GM10266 (cell line): ENCODE results near the gene C2orf69.

ENCODE experiments used
- DNase-seq: peaks from one replicate; pipeline ENCODE4 v3.0.0; 2012; ENCODE audit errors: extremely low spot score
- TF ChIP-seq, protein P1 (sequence below): IDR thresholded peaks from 2 replicates; pipeline ENCODE4 v1.5.1; 2012; ENCODE audit warnings: mild to moderate bottlenecking, low read depth; ENCODE audit not compliant: control insufficient read depth, insufficient read depth; ENCODE audit errors: missing control alignments

Gene C2orf69

GRCh38 chr2:199874209-199874608 is 36.9 kb upstream of the C2orf69 start:
- no peak for DNase-seq
- TF ChIP-seq, protein P1, sequence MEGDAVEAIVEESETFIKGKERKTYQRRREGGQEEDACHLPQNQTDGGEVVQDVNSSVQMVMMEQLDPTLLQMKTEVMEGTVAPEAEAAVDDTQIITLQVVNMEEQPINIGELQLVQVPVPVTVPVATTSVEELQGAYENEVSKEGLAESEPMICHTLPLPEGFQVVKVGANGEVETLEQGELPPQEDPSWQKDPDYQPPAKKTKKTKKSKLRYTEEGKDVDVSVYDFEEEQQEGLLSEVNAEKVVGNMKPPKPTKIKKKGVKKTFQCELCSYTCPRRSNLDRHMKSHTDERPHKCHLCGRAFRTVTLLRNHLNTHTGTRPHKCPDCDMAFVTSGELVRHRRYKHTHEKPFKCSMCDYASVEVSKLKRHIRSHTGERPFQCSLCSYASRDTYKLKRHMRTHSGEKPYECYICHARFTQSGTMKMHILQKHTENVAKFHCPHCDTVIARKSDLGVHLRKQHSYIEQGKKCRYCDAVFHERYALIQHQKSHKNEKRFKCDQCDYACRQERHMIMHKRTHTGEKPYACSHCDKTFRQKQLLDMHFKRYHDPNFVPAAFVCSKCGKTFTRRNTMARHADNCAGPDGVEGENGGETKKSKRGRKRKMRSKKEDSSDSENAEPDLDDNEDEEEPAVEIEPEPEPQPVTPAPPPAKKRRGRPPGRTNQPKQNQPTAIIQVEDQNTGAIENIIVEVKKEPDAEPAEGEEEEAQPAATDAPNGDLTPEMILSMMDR: no peak

DNA sequence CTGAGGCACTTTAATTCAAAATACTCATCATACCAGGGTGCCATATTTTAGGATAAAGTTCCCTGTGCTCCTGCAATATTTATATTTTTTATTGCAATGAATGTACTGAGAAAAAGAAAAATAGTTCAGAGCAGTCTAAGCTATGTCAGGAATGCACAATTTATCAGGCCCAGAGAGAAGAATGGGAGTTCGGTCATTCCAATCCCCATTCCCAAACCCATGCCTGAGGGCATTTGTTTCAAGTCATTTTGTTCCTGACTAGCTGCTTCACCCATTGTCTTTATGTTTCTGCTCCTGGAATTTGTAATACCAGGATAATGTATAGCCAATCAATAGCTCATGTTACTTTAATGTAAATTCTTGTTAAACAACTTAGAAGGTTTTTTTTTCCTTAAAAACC is 35.7 kb upstream of the C2orf69 start:
- TF ChIP-seq, protein P1: no peak
- no peak for DNase-seq

GRCh38 chr2:199882667-199883066 is 28.4 kb upstream of the C2orf69 start:
- TF ChIP-seq, protein P1: no peak
- no peak for DNase-seq

DNA sequence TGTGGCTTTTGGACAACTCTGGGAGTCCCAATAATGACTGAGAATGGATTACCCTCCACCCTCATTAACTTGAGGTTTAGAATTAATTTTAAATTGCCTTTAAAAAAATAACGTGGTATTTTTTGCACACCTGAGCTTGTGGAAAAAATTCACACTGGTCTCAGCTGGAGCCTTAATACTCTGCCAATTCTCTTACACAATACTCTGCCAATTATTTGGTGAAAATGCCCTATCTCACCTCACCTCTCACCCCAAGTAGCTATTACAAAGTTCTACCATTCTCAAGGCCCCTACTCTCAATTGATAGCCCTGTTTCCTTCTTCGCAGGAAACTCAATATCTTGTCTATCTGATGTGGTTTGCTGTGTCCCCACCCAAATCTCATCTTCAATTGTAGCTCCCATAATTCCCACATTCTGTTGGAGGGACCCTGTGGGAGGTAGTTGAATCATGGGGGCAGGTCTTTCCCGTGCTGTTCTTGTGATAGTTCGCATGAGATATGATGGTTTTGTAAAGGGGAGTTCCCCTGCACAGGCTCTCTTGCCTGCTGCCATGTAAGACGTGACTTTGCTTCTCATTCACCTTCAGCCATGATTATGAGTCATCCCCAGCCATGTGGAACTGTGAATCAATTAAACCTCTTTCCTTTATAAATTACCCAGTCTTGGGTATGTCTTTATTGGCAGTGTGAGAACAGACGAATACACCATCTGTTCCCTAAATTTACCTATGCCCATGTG is 27.4 kb upstream of the C2orf69 start:
- TF ChIP-seq, protein P1: no peak
- DNase-seq: no peak

DNA sequence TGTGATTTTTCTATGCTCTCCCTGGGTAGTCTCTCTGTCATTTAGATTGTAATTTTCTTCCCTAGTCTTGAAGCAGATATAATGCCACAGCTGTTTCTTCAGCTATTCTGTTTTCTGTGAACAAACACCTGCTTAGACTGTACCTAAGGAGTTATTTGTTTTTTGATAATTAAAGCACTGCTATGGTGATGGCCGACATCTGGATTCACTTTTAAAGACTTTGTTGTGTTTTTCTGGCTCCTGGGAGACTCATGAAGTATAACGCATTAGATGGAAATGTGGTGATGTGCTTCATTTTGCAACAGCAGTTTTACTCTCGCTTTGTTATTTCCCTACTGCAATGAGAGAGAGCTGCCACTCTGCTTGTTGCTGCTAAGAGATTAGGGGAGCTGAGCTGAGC is 15.7 kb upstream of the C2orf69 start:
- TF ChIP-seq, protein P1: no peak
- DNase-seq: no peak

DNA sequence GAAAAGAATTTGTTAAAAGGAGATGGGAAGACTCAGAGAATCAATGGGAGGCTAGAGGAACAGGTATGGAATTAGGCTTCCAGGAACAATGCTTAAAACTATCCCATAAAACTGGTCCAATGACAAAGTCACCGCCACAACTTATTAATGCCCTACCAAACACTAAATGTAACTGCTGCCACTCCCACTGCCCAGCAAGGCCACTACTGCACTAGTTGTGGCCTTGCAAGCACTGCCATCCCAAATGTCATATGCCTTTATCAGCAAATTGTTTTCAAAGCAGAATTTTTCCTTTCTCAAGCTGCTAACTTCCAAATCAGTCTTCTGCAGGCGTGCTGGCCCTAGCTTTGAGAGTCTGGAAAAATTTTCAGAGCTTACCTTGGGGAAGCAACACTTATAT is 14.5 kb upstream of the C2orf69 start:
- DNase-seq: no peak

GRCh38 chr2:199901942-199902341 is 9.2 kb upstream of the C2orf69 start:
- no peak for DNase-seq
- TF ChIP-seq, protein P1: no peak

More for the DNA sequence above, 14.5 kb upstream of the C2orf69 start:
- TF ChIP-seq, protein P1: no peak
